HG03439 (cell line): ENCODE results near the gene PLVAP.
A peak's percentile ranks its signal among the peaks of the same experiment; 100 is the strongest.

Experiments
- ATAC-seq: cut with Tn5 transposase; IDR thresholded peaks from one replicate; pipeline ENCODE4 v1.9.1; 2021; ENCODE audit warnings: mild to moderate bottlenecking, moderate library complexity; ENCODE audit not compliant: unreplicated experiment

The PLVAP gene

DNA sequence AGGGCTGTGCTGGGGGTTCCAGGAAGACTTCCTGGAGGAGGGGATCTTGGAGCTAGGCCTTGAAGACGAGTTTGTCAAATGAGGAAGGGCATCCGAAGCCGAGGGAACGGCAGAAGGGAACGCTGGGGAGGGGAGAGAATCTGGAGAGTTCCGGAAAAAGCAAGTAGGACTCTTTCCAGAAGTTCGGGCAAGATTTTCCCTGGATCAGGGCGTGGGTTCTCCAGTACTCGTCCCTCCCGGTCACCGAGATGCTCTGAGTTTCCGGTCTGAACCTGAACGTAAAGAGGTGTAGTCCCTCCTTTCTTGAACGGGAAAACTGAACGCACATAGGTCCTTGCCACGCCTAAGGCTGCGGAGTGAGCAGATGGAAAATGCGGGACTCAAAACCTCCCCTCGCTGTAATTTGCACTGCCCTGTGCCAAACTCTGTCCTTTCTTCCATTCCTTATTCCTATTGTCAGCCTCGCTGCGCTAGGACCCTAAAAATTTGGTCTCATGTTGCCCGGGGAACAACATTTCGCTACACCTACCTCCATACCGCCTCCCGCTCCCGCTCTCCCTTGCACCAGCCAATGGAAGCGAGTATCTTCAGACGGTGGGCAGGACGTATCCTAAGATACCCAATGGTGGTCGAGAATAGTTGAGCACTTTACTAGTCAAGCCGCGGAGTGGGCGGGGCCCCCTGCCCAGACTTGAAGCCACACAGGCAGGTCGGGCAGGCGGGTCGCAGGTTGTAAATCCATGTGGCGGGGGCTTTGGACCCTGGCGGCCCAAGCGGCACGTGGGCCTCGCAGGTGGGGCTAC is 40.1 kb downstream of the PLVAP start, which contains the start of gene GTPBP3:
Gene GTPBP3 (plus strand): TSS at position 682 of the 803 bp plus-strand sequence. CDS start 59 bp downstream, at position 741.
- peak; percentile 70 for ATAC-seq

DNA sequence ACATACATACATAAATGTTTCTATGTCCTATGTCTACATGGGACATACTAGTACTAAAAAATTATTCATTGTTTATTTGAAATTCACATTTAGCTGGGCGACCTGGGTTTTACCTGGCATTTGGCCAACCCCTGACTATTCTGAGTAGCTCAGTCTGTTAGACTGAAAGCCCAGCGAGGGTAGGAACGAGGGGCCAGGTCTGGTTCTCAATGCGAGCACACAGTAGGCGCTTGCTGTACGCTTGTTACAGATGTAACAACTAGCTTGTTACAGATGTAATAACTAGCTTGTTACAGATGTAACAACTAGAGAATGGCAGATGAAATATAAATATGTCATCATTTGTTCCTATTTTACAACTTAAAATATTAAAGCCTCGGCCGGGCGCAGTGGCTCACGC is 41.6 kb downstream of the PLVAP start:
- no peak for ATAC-seq

GRCh38 chr19:17334414-17335409 is 42.4 kb downstream of the PLVAP start, which contains the start of gene ANO8:
Gene ANO8, minus strand, starts transcription at chr19:17334855. Its CDS starts 185 bp downstream, at chr19:17334670.
- peak; percentile 45 for ATAC-seq

GRCh38 chr19:17333611-17334413 is 43.3 kb downstream of the PLVAP start:
- ATAC-seq = no peak

DNA sequence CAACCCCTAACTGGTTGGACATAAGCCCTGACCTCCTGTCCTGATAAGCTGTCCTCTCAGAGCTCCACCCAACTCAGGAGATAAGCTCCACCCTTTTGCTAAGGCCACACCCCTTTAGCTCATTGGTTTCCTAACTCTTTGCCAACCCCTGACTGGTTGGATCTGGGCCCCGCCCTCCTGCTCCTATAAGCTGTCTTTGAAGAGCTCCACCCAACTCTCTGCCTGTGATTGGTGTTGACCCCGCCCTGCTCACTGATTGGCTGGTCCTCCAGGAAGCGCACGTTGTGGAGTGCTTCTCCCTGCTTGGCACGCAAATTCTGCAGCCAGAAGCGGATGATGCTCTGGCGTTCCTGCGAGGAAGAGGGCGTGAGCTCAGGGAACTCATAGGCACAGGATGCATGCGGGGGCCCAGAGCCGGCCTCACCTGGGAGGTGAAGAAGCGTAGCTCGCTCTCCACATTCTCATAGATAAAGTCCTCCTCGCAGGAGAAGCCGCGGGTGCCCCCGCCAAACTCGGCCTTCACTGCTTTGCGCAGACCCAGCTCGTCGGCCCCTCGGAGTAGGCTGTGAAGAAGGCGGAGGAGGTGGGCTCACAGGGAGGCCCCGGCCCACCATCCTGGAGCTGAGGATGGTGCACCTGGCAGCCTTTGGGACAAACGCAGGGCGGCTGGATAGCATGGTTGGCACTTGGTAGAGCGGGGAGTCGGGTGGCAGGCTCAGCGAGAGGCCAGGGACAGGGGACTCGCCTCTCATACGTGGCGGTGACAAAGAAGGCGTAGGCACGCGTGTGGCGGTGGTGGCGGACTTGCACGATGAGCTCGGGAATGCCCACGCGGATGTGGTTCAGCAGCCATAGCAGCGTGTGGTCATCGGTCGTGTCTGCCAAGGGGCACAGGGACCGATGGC is 44.2 kb downstream of the PLVAP start:
- ATAC-seq = no peak

DNA sequence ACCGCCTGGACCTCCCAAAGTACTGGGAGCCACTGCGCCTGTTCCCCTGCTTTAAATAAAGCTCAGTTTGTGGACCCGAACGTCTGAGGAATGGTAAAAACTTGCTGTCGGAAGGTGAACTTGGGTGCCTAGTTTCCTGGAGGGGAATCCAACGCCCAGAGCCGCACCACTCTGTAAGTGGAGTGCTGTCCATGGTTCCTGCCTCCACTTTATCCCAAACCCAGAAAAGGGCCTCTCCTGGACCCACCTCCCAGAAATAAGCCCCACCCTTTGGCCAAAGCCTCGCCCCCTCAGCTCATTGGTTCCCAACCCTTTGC is 44.8 kb downstream of the PLVAP start:
- no peak for ATAC-seq

DNA sequence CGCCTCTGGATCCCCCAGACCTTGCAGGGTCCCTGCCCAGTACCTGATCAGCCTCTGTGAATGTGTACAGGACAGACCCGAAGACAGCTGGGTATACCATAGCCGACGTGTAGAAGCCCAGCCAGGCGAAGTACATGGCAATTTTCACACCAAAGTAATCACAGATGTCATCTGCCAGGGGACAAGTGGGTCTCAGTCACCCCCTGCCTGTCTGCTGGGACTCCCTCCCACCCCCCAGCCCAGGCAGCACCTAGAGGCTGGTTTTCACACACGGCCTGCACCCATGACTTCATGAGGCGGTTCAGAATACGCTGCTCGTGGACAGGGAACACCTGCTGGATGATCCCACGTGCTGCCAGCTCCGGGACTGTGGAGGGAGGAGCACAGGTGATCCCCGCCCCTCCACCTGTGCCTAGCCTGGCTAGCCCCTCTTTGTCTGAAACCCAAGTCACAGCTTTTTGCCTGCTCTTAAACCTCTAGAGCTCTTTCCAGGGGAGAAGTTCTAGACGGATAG is 46.0 kb downstream of the PLVAP start:
- no peak for ATAC-seq

DNA sequence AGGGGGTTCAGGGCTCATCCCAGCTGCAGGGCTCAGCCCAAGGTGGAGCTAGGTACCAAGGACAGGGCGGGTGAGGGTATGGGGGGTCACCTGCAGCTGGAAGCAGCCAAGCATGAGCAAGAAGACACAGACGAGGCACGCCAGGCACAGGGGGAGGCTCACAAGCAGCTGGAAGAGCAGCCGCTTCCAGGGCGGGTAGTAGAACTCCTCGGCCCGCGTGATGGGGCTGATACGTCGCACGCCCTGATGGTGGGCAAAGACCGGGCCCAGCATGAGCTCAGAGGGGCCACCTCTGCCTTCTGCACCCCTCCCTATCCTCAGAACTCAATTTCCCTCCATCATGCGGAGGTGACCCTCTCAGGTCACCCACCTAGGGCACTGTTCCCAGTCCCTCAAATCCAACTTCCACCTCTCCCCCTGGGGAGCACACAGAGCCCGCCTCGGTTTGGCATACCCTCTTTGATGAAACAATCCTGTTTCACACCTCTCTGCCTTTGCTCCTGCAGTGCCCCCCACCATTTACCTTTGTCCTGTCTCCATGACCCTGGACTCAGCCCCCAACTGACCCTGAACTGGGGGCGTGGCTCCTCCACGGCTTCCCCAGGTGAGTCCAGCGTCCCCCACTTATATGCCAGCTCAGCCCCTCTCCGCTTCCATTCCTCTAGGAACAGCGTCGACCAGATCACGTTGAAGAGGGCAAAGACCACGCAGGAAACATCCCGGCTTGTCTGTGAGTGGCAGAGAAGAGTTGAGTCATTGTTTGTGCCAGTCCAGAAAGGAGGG is 46.7 kb downstream of the PLVAP start:
- ATAC-seq = no peak

DNA sequence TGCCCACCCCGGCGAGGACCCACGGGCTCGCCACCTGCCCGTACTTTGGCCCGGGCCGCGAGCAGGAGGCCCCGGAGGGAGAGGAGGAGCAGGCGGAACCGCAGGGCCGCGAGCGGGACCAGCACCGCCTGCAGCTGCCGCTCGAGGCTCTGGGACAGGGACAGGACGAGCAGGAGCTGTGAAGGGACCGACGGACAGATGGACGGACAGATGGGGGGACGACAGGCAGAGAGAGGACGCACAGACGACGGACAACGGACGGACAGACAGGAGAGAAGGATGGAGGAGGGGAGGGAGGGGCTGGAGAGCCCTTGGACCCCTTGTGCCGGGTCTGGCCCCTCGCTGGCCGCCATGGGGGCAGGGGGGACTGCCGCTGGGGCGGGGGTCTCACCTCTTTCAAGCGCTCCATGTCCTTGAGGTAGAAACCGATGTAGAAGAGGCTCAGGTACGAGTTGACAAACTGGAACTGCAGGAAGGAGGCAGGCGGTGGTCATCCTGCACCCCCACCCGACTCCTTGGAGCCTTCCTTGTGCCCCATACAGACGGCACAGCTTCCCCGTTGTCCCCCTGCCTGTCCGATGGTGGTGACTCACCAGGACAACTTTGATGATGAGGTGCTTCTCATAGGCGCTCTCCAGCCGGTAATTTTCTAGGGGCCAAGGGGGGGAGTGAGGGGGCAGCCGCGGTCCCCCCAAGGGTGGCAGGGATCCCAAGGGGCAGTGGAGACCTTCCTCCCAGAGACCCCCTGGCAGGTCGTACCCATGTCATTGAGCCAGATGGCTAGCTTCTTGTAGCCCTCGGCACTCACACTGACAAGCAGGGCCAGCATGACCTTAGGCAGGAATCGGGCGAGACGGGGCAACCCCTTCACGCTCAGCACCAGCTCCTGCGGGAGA is 47.5 kb downstream of the PLVAP start:
- ATAC-seq = no peak

GRCh38 chr19:17328517-17329365 is 48.4 kb downstream of the PLVAP start:
- ATAC-seq = no peak

DNA sequence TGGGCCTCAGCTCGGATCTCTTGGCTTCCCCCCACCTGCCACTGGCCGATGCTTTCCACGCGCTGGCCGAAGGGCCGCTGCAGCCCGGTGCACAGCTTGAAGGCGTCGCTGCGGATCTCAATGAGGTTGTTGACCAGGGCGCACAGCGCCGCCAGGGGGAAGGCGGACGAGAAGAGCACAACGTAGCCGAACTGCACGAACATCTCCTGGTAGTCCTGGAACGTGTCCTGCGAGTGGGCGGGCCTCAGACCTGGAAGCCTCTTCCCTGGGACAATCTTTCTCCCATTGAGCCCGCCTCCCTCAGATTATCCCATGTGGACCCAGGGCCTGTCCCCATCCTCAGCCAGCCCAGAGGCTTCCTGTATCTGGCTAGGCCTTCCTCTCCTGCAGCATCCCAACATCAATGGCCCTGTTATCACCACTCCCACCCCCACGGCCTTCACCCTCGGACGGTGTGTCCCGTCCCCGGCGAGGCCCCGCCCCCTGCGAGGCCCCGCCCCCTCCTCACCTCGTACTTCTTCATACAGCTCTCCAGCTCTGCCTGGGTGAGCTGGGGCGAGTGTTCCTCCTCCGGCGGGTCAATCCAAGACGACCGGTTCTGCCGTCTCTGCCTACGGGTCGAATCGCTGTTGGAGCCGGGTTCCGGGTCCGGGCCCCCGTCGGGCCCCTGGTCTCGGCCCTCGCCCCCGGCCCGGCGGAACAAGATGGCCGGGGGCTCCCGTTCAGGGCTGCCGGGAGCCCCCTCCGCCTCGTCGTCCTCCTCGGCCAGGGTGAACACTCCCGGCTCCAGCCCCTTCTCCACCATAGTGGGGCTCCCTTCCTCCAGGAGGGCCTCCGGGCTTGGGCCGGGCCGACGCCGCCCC is 49.3 kb downstream of the PLVAP start:
- no peak for ATAC-seq

DNA sequence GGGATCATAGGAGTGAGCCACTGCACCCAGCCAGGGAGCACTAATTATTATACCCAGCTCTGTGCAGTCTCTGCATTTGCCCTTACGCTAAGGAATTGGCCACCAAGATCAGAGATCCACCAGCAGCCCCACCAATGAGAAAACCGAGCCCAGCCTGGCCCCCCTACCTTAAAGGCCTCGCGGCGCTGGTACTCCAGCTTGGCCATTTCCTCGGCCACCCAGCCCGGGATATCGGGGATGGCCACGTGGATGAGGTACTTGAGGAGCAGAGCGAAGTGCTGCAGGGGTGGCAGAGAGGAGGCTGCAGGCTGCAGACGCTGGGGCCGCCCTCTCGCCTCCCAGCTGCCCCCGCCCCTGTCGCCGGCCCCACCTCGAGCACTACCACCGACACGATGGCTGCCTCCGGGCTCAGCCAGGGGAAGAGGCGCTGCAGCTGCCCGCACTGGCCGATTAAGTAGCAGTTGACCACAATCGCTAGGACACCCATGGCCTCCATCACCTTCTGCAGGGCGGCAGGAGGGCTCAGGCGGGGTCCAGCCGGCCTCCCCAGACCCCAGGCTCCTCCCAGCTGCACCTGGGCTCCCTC is 50.0 kb downstream of the PLVAP start:
- no peak for ATAC-seq

DNA sequence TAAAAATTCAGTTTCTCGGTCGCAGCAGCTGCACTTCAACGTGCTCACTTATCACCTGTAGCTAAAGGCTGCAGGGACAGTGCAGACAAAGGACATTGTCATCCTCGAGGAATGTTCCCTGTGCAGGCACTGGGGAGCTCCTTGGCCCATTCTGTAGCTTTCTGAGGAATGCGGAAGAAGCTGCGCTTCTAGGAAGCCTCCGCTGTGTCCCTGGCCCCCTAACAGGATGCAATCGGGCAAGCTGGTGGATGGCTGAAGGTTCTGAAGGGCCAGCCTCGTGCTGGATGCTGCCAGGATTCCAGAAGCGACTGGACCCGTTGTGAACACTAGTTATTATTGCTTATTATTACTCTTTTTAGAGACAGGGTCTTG is 50.6 kb downstream of the PLVAP start:
- ATAC-seq = no peak

GRCh38 chr19:17325881-17326594 is 51.1 kb downstream of the PLVAP start:
- no peak for ATAC-seq

- ATAC-seq = no peak
Measured at GRCh38 chr19:17325133-17325532, 52.0 kb downstream of the PLVAP start.
